Measurements from ENCODE around the gene HSFY1.
"Not testable (repeated sequence)": the region's sequence is repeated elsewhere in the genome, so short reads cannot be mapped to it uniquely, and the experiment has no call there.

- TF ChIP-seq POLR2A, CTCF (IDR thresholded peaks at IDR 0.05): not testable (repeated sequence)
Measured at GRCh38 chrY:18565915-18566314, 19.4 kb downstream of the HSFY1 start.
